H9 (cell line): ENCODE data around the gene HYAL3. TPM values are rescaled to one million over a fixed set of nuclear protein-coding genes. Genes with fewer than 3 reads are reported as not detected.

ENCODE experiments used
- DNase-seq: peaks from one replicate; pipeline ENCODE4 v3.0.0-alpha.2; 2017
- H2AFZ ChIP-seq: one replicate; pipeline ENCODE4 v1.6.1; 2013; ENCODE audit warnings: mild to moderate bottlenecking, low read length, control low read depth, moderate library complexity
- H2AK5ac ChIP-seq: 2 replicates; pipeline ENCODE4 v1.6.1; 2013; ENCODE audit warnings: low read length, control low read depth, mixed read lengths; ENCODE audit not compliant: insufficient read length
- H2BK120ac ChIP-seq: one replicate; pipeline ENCODE4 v1.6.1; 2013; ENCODE audit warnings: low read depth, mild to moderate bottlenecking, low read length, control low read depth, inconsistent platforms; ENCODE audit not compliant: poor library complexity, severe bottlenecking
- H2BK12ac ChIP-seq: 2 replicates; pipeline ENCODE4 v1.6.1; 2013; ENCODE audit warnings: low read length, control low read depth, mixed read lengths, low read depth; ENCODE audit not compliant: insufficient read length
- H2BK15ac ChIP-seq: 2 replicates; pipeline ENCODE4 v1.6.1; 2013; ENCODE audit warnings: low read depth, low read length, control low read depth
- H2BK20ac ChIP-seq: one replicate; pipeline ENCODE4 v1.6.1; 2013; ENCODE audit warnings: low read depth, mild to moderate bottlenecking, low read length, control low read depth, inconsistent platforms; ENCODE audit not compliant: poor library complexity, severe bottlenecking
- H2BK5ac ChIP-seq: 2 replicates; pipeline ENCODE4 v1.6.1; 2013; ENCODE audit warnings: low read length, control low read depth, mixed read lengths; ENCODE audit not compliant: insufficient read length
- H3K14ac ChIP-seq: 2 replicates; pipeline ENCODE4 v1.6.1; 2013; ENCODE audit warnings: low read length, control low read depth; ENCODE audit not compliant: insufficient read depth
- H3K18ac ChIP-seq: 2 replicates; pipeline ENCODE4 v1.6.1; 2013; ENCODE audit warnings: low read depth, mild to moderate bottlenecking, mixed read lengths, low read length, control low read depth; ENCODE audit not compliant: insufficient read length
- H3K23ac ChIP-seq: 2 replicates; pipeline ENCODE4 v1.6.1; 2013; ENCODE audit warnings: low read length, control low read depth, mixed read lengths, low read depth; ENCODE audit not compliant: insufficient read length
- H3K23me2 ChIP-seq: 2 replicates; pipeline ENCODE4 v1.6.1; 2013; ENCODE audit warnings: low read depth, mild to moderate bottlenecking, mixed read lengths, low read length, control low read depth; ENCODE audit not compliant: insufficient read length, poor library complexity, severe bottlenecking
- H3K27ac ChIP-seq: 2 replicates; pipeline ENCODE4 v1.5.1; 2013; ENCODE audit warnings: low read length, control low read depth, mixed read lengths, low read depth; ENCODE audit not compliant: insufficient read length
- H3K27me3 ChIP-seq: 2 replicates; pipeline ENCODE4 v1.6.1; 2013; ENCODE audit warnings: low read length, control low read depth, inconsistent platforms; ENCODE audit not compliant: insufficient read depth
- H3K4ac ChIP-seq: 2 replicates; pipeline ENCODE4 v1.6.1; 2013; ENCODE audit warnings: low read depth, mild to moderate bottlenecking, control low read depth, inconsistent platforms, low read length, moderate library complexity
- H3K4me1 ChIP-seq: 2 replicates; pipeline ENCODE4 v1.6.1; 2013; ENCODE audit warnings: low read length, control low read depth, inconsistent platforms; ENCODE audit not compliant: insufficient read depth
- H3K4me2 ChIP-seq: 2 replicates; pipeline ENCODE4 v1.6.1; 2013; ENCODE audit warnings: low read length, control low read depth, mixed read lengths; ENCODE audit not compliant: insufficient read length, insufficient read depth
- H3K56ac ChIP-seq: 2 replicates; pipeline ENCODE4 v1.6.1; 2013; ENCODE audit warnings: low read depth, mild to moderate bottlenecking, mixed read lengths, low read length, control low read depth; ENCODE audit not compliant: insufficient read length
- H3K79me1 ChIP-seq: 2 replicates; pipeline ENCODE4 v1.6.1; 2013; ENCODE audit warnings: low read depth, mild to moderate bottlenecking, moderate library complexity, low read length, control low read depth, inconsistent platforms; ENCODE audit not compliant: insufficient read depth, poor library complexity, severe bottlenecking
- H3K79me2 ChIP-seq: 2 replicates; pipeline ENCODE4 v1.6.1; 2013; ENCODE audit warnings: low read length, control low read depth, inconsistent platforms; ENCODE audit not compliant: insufficient read depth
- H3K9ac ChIP-seq: 2 replicates; pipeline ENCODE4 v1.6.1; 2013; ENCODE audit warnings: low read length, control low read depth, mixed read lengths; ENCODE audit not compliant: insufficient read length; ENCODE audit errors: extremely low read depth
- H3K9me3 ChIP-seq: one replicate; pipeline ENCODE4 v1.6.1; 2013; ENCODE audit warnings: low read depth, low read length, inconsistent platforms; ENCODE audit not compliant: control insufficient read depth
- H3T11ph ChIP-seq: one replicate; pipeline ENCODE4 v1.6.1; 2013; ENCODE audit warnings: mild to moderate bottlenecking, low read length, control low read depth, inconsistent platforms
- H4K20me1 ChIP-seq: one replicate; pipeline ENCODE4 v1.6.1; 2013; ENCODE audit not compliant: control insufficient read depth, insufficient read length, insufficient read depth
- H4K5ac ChIP-seq: 2 replicates; pipeline ENCODE4 v1.6.1; 2013; ENCODE audit warnings: low read depth, mild to moderate bottlenecking, mixed read lengths, low read length, control low read depth; ENCODE audit not compliant: insufficient read length
- H4K8ac ChIP-seq: replicated peaks from 2 replicates; pipeline ENCODE4 v1.6.1; 2013; ENCODE audit warnings: low read length, control low read depth, mixed read lengths, low read depth; ENCODE audit not compliant: insufficient read length
- H4K91ac ChIP-seq: 2 replicates; pipeline ENCODE4 v1.6.1; 2013; ENCODE audit warnings: low read depth, mild to moderate bottlenecking, moderate library complexity, mixed read lengths, low read length, control low read depth; ENCODE audit not compliant: insufficient read length
- H3K27ac Mint-ChIP-seq, 3 experiments: 2 replicates in 2 of 3; 3 replicates in 1 of 3; pipeline ENCODE4 v1.8.0; 2020 to 2021; ENCODE audit warnings: mixed read lengths in 3 of 3, mild to moderate bottlenecking in 1 of 3, moderate library complexity in 1 of 3
- H3K27me3 Mint-ChIP-seq: 2 replicates; pipeline ENCODE4 v1.8.0; 2021; ENCODE audit warnings: low read depth, mild to moderate bottlenecking, moderate library complexity, mixed read lengths
- H3K36me3 Mint-ChIP-seq, 3 experiments: 2 replicates in 2 of 3; 3 replicates in 1 of 3; pipeline ENCODE4 v1.8.0; 2020 to 2021; ENCODE audit warnings: low read depth in 3 of 3, mixed read lengths in 3 of 3; ENCODE audit not compliant: insufficient read depth in 1 of 3
- H3K4me1 Mint-ChIP-seq, 2 experiments: 2 replicates each; pipeline ENCODE4 v1.8.0; 2020; ENCODE audit warnings: mixed read lengths in 2 of 2
- H3K4me3 Mint-ChIP-seq, 2 experiments: 2 replicates in 1 of 2; 3 replicates in 1 of 2; pipeline ENCODE4 v1.8.0; 2020 to 2021; ENCODE audit warnings: mild to moderate bottlenecking in 2 of 2, mixed read lengths in 2 of 2, moderate library complexity in 1 of 2
- H3K9me3 Mint-ChIP-seq, 2 experiments: 2 replicates in 1 of 2; 3 replicates in 1 of 2; pipeline ENCODE4 v1.8.0; 2020; ENCODE audit warnings: mild to moderate bottlenecking in 2 of 2, mixed read lengths in 2 of 2, moderate library complexity in 1 of 2
- WGBS: extraction: QIAGEN DNeasy Blood & Tissue Kit; methylation state at CpG from one replicate; pipeline ENCODE4 v1.1.7; 2013; ENCODE audit warnings: missing lambda C conversion rate, low lambda C conversion rate, mixed read lengths; ENCODE audit not compliant: insufficient read length; ENCODE audit errors: extremely low coverage; 5-methylcytosine and 5-hydroxymethylcytosine counted together
- total RNA-seq: library from RNA; stranded (reverse); gene quantifications from 2 replicates; pipeline ENCODE4 v1.2.1, GENCODE V29; 2021
- TF ChIP-seq, protein P1 (sequence below): fragments of 200-600 bp; sonication (generic); conservative IDR thresholded peaks from 3 replicates; pipeline ENCODE4 v1.8.0; 2021; ENCODE audit warnings: antibody characterized with exemption, mild to moderate bottlenecking

HYAL3 gene
- total RNA-seq, 1 experiment from 2014 or later: 3.1 TPM

DNA sequence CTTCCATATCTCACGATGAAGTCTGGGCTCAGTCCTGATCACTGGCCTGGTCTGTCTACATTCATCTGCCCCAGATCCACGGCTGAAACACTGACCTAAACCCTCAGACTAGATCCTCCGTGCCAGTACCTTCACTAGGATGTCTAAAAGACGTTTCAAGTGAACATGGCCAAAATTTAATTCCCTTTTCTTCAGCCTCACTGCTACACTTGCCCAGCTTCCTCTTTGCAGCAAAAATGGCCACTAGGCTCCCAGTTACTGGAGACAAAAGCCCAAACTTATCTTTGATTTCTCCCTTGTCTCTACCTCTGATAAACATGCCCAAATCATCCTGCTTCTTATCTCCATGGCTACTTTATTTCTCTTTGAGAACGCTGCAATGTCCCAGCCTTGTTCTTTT, 39.8 kb upstream of the HYAL3 start:
- Histone ChIP-seq H3K9me3 (no peaks in the 10 kb centered on the region), H3K79me1 (no peaks in the 10 kb centered on the region), H2AFZ (no peak overlapping the region), H4K8ac (no peak overlapping the region), H3T11ph (no peak overlapping the region), H4K5ac (no peak overlapping the region), H3K4ac (no peak overlapping the region), H2BK15ac (no peak overlapping the region), H3K56ac (no peak overlapping the region), H2BK20ac (no peak overlapping the region), H3K27me3 (peaks cover 13% of the 10 kb centered on the region; the same call in 1 of the 2 replicates), H3K18ac (no peak overlapping the region), H3K9ac (no peak overlapping the region), H3K23me2 (peaks cover 24% of the 10 kb centered on the region), H3K14ac (no peak overlapping the region), H4K91ac (no peak overlapping the region), H3K4me2 (no peak overlapping the region), H3K4me1 (no peaks in the 10 kb centered on the region; the same call in 1 of the 2 replicates), H2BK5ac (no peak overlapping the region), H4K20me1 (no peaks in the 10 kb centered on the region), H3K27ac (no peak overlapping the region), H3K79me2 (peaks cover 5% of the 10 kb centered on the region; the same call in 1 of the 2 replicates), H3K23ac (no peak overlapping the region), H2BK12ac (no peak overlapping the region), H2BK120ac (no peak overlapping the region), H2AK5ac (no peak overlapping the region)
- Mint-ChIP-seq H3K4me3 (peak overlapping the region; percentile 64 to 87; a peak in 4 of 5 replicates), H3K27ac (no peak overlapping the region), H3K9me3 (no peaks in the 10 kb centered on the region; a peak in 1 of 5 replicates), H3K27me3 (peaks cover 53% of the 10 kb centered on the region), H3K4me1 (peaks cover 29 to 44% of the 10 kb centered on the region in 2 experiments), H3K36me3 (peaks cover 0 to 8% (median 6%) of the 10 kb centered on the region in 3 experiments; a peak in 5 of 7 replicates)
- TF ChIP-seq, protein P1, sequence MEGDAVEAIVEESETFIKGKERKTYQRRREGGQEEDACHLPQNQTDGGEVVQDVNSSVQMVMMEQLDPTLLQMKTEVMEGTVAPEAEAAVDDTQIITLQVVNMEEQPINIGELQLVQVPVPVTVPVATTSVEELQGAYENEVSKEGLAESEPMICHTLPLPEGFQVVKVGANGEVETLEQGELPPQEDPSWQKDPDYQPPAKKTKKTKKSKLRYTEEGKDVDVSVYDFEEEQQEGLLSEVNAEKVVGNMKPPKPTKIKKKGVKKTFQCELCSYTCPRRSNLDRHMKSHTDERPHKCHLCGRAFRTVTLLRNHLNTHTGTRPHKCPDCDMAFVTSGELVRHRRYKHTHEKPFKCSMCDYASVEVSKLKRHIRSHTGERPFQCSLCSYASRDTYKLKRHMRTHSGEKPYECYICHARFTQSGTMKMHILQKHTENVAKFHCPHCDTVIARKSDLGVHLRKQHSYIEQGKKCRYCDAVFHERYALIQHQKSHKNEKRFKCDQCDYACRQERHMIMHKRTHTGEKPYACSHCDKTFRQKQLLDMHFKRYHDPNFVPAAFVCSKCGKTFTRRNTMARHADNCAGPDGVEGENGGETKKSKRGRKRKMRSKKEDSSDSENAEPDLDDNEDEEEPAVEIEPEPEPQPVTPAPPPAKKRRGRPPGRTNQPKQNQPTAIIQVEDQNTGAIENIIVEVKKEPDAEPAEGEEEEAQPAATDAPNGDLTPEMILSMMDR: no peak
- DNase-seq: no peak
- WGBS: no CpG with 5 or more reads among the region's 5 CpGs
